HG02588 (cell line): Measurements from ENCODE around the gene HDAC4.

Experiments
- ATAC-seq: cut with Tn5 transposase; IDR thresholded peaks from one replicate; pipeline ENCODE4 v1.9.1; 2021; ENCODE audit warnings: mild to moderate bottlenecking, moderate library complexity; ENCODE audit not compliant: unreplicated experiment

Gene HDAC4

GRCh38 chr2:239102266-239102665 is 298.6 kb downstream of the HDAC4 start:
- ATAC-seq, result no peak

- no peak for ATAC-seq
Observed at GRCh38 chr2:239101807-239102206, 299.0 kb downstream of the HDAC4 start.

DNA sequence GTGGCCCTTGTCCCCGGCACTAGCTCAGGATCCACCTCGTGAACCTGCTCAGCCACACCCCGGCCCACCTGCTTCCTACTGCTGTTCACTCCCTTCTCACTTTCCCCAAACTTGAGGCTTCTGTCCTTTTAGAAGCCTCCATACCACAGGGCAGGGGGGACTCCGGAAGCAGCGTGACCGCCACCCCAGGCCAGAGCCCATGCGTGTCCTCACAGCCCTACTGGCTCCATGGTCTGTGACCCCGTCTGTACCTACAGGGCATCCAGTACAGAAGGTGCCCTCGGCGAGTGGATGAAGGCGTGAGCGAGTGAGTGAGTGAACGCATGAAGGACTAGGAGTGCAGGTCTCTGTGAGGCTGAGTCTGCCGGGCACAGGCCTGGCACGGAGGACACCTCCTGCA is 299.7 kb downstream of the HDAC4 start:
- ATAC-seq, result no peak

GRCh38 chr2:239099474-239099873 is 301.3 kb downstream of the HDAC4 start:
- no peak for ATAC-seq

DNA sequence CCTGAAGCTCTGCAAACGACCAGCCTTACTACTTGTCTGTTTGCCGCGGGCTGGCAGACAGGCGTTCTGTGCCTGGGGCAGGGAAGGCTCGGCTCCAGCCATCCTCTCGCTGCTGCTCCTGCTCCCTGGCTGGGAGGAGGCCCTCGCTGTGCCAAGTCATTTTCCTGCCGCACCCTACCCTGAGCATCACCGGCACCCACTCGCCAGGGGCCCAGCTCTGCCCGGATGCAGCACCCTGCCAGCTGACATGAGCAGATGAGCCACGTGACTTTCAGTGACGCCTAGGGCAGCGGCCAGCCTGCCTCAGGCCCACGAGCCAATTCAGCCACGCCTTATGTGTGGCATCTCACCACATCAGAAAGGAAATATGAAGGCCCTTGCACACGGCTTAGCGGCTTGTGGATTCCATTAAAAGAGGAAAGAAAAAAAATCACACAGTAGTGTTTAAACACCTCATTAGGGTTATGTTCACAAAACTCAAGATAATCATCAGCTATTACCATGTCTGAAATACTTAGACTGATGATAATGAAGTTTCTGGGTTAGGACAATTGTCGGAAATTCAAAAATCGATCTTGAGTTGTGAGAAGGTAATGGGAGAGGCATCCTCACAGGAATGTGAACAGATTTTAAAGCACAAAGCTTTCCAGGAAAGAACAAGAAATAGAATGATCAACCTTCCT is 302.4 kb downstream of the HDAC4 start:
- ATAC-seq, result no peak

GRCh38 chr2:239097428-239097696 is 303.5 kb downstream of the HDAC4 start:
- ATAC-seq, result no peak

- ATAC-seq, result no peak
Observed at GRCh38 chr2:239096676-239097427, 304.0 kb downstream of the HDAC4 start.

- no peak for ATAC-seq
Observed at GRCh38 chr2:239095460-239096081, 305.2 kb downstream of the HDAC4 start.

DNA sequence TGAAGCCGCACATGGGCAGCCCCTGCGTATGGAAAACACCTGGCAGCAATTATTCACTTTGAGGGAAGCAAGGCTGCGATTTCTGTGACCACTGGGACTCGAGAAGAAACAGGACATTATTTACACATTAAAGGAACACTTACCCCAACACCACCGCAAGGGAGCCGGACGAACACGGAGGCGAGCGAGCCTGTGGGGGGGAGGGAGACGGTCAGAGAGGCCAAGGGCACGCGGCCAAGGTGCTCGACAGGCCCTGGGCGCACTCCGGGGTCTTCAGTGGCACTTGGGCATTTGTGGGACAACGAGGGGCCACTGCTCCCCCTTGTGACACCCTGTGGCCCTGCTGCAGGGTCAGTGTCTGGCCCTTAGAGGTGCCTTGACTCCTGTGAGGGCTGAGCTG is 306.0 kb downstream of the HDAC4 start:
- no peak for ATAC-seq

DNA sequence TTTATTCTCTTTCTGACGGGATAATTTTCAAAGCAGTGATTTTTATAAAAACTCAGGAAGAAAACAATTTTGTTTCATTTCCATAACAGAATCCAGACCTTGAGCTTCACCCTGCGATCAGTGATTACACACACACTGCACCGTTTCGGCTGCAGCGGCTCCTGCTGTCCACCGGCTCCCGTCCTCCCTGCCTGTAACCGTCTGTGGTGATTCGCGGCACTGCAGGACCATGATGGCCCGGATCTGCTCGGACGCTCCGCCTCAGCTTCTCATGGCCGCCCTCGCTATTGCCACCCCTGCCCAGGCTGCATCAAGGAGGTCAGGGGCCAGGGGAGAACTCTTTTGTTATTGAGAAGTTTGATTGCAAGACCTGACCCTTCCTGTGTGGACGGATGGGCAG is 306.9 kb downstream of the HDAC4 start:
- no peak for ATAC-seq

DNA sequence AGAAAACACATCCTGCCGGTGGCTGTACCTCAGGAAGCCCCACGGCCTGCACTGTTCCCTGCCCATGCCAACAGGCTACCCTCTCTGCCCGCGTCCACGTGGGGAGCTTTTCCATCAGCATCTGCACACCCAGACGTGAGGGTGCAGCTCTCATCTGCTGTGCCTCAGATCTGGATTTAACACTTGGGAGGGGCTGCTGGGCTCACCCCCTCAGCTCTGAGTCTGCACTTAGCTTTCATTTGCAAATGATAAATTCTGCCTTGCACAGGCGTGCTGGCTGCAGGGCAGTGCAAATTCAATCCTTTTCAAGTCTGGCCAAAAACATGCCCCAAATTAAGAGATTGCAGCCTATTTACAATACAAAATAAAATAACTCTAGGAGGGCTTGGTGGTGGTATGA is 307.3 kb downstream of the HDAC4 start:
- ATAC-seq, result no peak

DNA sequence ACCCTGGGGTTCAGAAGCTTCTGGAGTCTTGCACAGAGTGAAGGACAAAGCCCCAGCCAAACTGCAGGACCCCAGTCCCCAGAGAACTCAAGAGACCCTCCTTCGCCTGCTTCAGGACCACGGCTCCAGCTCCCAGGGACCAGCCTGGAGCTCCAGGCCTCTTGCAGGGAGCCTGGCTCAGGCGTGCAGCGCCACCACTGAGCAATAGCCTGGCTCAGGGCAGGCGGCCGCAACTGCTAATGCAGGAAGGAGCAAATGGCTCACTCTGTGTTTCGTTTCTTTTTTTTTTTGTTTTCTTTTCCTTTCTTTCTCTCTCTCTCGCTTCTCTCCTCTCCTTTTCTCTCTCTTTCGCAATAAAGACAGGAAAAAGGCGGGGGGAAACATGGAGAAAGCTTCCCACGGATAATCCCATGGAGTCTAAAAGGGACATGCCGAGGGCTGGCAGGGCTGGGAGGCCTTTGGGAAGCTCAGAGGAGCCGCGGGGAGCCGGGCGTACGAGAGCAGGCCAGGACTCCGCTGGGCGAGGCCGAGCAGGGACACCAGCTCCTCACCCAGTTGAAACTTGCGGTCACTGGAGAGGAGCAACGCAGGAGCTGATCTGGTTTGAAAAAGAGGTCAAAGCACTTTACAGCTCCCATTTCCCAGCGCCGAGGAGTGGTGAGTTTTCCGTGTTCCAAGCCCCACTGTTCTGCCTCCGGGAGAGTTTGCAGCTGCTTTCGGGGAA is 308.1 kb downstream of the HDAC4 start:
- ATAC-seq, result no peak

DNA sequence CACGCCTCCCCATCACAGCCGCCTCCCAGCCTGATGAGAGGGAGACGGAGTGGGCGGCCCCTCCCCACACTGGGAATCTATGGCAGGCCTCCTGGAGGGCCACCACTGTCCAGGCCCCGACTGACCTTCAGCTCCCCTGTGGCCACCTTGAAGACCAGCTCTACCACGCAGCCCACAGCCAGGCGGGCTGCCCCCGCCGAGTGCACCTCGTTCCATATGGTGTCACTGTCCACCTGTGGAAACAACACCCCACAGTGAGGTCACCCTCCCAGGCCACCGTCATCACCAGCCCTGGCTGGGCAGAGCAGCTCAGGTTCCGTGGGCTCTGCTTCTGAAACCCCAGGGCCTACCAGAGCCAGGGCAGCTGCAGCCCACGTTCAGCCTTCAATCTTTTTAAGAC is 310.9 kb downstream of the HDAC4 start:
- no peak for ATAC-seq

DNA sequence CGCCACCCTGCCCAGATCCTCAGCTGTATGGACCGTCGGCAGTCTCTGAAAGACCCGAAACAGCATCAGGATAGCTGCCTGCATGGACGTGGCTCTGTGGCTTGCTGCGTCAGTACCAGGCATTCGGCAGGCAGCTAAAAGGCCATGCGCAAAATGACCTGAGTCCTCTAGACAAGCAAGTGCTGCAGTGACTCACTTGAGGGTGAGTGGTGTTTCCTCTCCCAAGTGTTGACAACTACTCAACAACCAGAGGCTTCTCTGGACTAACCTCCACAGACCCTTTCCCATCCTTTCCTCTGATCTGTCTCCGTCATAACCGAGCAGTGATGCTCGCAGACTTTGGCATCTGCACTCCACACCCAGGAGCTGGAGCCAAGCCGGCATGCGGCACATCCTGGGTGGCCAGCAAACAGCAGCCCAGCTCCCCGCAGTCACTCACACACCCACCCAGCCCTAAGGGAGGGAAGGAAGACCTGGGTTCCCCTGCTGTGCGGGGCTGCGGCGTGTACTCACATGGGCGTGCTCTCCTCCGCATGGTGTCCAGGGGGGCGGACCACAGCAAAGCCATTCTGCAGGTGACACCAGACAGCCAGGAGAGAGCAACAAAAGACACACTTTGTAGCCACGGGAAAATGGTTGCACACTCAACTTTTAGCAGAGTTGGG is 313.6 kb downstream of the HDAC4 start:
- no peak for ATAC-seq

DNA sequence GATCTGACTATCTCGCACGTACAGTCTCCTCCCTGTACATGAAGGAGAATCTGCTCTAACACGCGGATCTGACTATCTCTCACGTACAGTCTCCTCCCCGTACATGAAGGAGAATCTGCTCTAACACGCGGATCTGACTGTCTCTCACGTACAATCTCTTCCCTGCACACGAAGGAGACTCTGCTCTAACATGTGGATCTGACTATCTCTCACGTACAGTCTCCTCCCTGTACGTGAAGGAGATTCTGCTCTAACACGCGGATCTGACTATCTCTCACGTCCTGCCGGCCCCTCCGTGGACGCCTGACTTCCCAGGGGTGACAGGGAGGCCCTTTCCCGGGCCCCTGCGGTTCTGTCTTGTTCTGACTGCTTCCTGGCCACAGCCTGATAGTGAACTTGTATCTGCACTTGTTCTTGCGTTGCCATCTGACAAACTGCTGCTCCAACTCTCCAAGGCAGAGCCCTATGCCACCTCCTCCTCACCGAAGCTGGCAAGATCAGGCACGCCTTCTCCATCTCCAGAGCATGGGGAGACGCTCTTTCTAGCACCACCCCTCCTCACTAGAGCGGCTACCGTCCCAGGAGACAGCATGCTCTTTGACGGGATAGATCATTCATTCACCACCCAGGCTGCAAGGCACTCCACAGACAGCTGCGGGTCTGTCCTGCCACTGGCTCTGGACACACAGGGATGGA is 314.3 kb downstream of the HDAC4 start:
- no peak for ATAC-seq

GRCh38 chr2:239085201-239085992 is 315.4 kb downstream of the HDAC4 start:
- no peak for ATAC-seq

- ATAC-seq, result no peak
Observed at GRCh38 chr2:239084007-239084406, 316.8 kb downstream of the HDAC4 start.

GRCh38 chr2:239082425-239082824 is 318.4 kb downstream of the HDAC4 start:
- no peak for ATAC-seq

GRCh38 chr2:239081622-239082021 is 319.2 kb downstream of the HDAC4 start:
- ATAC-seq, result no peak

GRCh38 chr2:239081046-239081445 is 319.8 kb downstream of the HDAC4 start:
- ATAC-seq, result no peak
